Astrocyte (in vitro differentiated cells and primary cell): ENCODE data around the gene GALNT2.

Experiments used
- CTCF ChIP-seq: IDR thresholded peaks from 2 replicates; pipeline ENCODE4 v1.5.1; 2011; ENCODE audit warnings: low read depth, mild to moderate bottlenecking, inconsistent platforms, low read length, moderate library complexity; ENCODE audit not compliant: insufficient read depth
- EZH2 ChIP-seq: IDR thresholded peaks from 2 replicates; pipeline ENCODE4 v1.6.1; 2012; ENCODE audit warnings: mild to moderate bottlenecking, low read length, inconsistent platforms; ENCODE audit not compliant: insufficient read depth

GRCh38 chr1:230301822-230302221 lies 234.8 kb downstream of the GALNT2 start:
- no peak for TF ChIP-seq CTCF
- no peak for TF ChIP-seq EZH2
